IPS-11a (cell line): ENCODE measurements around the gene SPEG.
"Not testable (repeated sequence)": the region's sequence is repeated elsewhere in the genome, so short reads cannot be mapped to it uniquely, and the experiment has no call there.

ENCODE experiments used
- H3K4me3 ChIP-seq: one replicate; pipeline ENCODE4 v1.5.1; 2013; ENCODE audit warnings: low read depth, low read length, control low read depth

The SPEG gene

DNA sequence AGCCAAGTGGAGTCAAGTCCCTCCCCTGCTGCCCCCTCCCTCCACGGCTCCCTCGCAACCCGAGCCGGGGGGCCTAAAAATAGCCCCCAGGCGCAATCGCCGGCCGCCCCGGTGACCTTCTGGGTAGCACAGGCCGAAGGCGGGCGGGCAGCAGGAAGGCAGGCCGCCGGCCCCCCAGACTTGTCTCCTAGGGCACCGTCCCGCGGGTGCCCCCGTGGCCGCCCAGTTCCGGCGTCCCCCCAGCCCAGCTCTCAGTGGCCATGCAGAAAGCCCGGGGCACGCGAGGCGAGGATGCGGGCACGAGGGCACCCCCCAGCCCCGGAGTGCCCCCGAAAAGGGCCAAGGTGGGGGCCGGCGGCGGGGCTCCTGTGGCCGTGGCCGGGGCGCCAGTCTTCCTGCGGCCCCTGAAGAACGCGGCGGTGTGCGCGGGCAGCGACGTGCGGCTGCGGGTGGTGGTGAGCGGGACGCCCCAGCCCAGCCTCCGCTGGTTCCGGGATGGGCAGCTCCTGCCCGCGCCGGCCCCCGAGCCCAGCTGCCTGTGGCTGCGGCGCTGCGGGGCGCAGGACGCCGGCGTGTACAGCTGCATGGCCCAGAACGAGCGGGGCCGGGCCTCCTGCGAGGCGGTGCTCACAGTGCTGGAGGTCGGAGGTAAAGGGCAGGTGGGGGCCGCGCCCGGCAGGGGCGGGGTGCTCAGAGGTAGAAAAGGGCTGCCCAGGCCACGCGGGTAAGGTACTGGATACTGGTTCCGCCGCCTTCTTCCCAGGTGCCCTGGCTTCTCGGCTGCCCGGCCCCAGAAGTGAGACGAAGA is at the start of gene SPEG:
SPEG (plus strand) TSS at position 126 of the 808 bp plus-strand sequence; CDS start at position 261, 135 bp downstream.
- H3K4me3 ChIP-seq: peak within 1 kb of the TSS; percentile 4

DNA sequence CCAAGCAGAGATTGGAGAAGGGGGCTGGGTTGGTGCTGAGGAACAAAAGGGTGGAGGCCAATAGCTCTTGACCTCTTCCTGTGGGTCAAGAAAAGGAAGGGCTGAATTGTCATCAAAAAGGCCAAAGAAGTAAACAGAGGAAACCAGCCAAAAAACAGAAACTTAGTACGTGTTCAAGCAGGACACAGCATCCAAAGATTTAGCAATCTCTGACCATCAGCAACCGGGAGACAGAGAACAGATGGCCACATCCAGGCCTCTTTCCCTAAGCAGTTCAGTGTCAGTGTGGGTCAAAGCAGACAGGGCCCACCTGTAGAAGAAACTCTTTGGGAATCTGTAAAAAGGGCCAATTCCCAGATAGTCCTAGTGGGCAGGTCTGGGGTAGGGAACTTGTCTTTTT is 49.8 kb upstream of the SPEG start:
- H3K4me3 ChIP-seq: no peak overlapping the region

DNA sequence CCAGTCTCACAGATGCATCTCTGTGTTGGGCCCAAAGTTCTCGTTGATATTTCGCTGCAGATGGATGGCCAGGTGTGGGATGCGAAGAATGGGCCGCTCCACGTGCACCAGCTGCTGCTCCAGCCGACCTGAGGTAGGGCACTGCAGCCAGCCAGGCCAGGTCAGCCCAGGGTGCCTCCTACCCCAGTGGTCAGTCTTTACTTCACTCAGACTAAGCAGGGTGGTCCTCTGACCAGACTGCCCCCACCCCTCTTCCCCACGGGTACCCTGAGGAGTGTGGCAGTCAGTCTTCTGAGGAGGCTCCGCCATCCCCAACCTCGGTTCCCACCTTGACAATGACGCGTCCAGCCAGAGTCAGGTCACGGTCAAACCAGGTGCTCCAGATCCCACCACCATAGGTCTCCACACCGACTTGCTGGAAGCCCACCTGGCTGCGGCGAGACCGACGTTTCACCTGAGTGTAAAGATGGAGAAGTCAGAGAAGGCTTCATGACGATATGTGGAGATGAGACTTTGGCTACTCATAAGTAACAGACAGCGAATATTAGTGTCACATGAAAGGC is 48.6 kb upstream of the SPEG start:
- no peak overlapping the region for H3K4me3 ChIP-seq

GRCh38 chr2:219386532-219387280 is 47.9 kb upstream of the SPEG start:
- peak overlapping the region; percentile 70 for H3K4me3 ChIP-seq

DNA sequence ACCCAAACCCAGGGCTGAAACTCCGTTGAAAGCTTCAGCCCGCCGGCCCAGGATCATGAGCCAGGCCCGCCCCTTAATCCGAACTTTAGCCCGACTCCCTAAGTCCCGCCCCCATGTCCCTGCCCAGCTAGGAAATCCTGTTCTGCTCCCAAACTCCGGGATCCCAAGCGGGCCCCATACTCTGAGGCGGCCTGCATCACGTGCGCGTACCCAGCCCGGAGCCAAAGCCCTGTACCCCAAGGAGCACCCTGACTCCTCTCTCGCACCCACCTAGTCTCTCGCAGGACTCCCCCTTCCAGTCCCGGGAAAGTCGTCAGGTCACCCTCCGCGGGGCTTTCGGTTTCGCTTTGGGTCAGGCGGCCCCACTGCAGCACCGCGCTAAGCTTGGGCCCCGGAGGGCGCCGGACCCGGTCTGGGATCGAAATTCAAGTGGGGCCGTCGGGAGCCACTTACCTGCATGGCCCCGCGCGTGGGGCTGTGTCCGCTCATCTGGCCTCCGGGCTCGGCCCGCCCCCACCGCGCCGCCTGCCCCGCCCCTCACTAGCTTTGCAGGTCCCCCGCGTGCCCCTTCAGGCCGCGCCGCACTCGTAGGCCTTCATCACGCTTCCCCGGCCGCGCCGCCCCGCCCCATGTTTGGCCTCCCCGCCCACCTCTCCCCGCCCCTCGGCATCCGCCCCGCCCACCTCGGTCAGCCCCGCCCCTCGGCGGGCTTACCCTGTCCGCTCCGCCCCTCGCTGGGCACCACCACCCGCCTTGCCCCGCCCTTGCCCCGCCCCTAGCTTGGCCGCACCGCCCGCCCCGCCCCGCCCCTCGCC is 47.1 kb upstream of the SPEG start, which contains the start of gene DNPEP:
DNPEP (minus strand) TSS at position 607 of the 815 bp plus-strand sequence; CDS start at position 489, 118 bp downstream.
- peak within 1 kb of the TSS; percentile 70 for H3K4me3 ChIP-seq

GRCh38 chr2:219388121-219388906 is 46.3 kb upstream of the SPEG start:
- peak overlapping the region; percentile 50 for H3K4me3 ChIP-seq

- H3K4me3 ChIP-seq: peak overlapping the region; percentile 50
These were observed 45.8 kb upstream of the SPEG start for GRCh38 chr2:219388907-219389156.

GRCh38 chr2:219392754-219393153 is 41.9 kb upstream of the SPEG start:
- no peak overlapping the region for H3K4me3 ChIP-seq

DNA sequence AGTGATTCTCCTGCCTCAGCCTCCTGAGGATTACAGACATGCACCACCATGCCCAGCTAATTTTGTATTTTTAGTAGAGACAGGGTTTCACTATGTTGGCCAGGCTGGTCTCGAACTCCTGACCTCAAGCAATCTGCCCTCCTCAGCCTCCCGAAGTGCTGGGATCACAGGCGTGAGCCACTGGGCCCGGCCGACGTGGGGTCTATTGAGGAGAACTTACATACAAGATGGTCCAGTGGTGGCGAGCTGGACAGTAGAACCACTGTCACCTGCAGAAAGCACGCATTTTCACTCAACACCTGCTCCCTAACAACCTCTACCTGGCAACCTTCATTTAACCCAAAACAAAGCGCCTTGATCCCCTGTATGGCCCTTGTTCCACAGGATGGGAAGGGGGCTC is 39.6 kb upstream of the SPEG start:
- H3K4me3 ChIP-seq: not testable (repeated sequence)

DNA sequence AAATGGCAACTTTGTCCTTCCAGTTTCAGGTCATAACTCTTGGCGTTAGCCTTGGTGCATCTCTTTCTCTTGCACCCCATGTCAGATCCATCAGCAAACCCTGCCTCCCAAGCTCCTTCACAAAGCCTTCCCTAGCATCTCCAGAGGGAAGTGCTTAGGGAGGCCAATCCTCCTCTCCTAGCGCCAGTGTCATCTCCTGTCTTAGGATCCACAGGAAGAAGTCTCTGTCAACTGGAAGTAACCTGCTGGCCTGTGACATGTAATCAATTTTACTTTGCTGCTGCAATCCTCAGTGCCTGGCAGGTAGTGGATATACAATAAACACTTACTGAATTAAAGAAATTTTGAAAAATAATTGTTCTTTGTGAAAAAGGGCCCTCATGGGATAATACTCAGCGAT is 39.0 kb upstream of the SPEG start:
- H3K4me3 ChIP-seq: no peak overlapping the region

DNA sequence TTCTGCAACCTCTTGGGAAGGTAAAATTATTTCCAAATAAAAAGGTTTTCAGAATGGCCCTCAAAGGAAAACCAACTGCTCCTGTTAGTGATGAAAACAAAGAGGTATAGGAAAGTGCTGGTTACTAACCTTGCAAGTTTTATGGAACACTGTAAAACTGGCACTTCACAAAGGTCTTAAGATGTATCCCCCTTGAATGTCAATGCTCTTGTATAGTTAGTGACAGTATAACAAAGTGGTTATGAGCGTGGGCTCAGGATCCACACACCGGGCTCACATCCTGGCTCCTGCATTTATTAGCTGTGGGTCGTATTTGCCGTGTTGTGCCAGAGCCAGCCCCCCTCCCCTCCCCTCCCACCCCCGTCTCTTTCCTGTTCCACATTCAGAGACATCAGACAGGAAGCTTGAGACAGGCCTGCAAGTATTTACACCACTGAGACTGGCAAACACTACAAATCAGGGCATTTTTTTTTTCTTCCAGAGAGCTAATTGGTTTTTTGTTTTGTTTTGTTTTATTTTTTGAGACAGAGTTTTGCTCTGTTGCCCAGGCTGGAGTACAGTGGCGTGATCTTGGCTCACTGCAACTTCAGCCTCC is 37.7 kb upstream of the SPEG start:
- H3K4me3 ChIP-seq: no peak overlapping the region

- no peak overlapping the region for H3K4me3 ChIP-seq
These were observed 35.8 kb upstream of the SPEG start for GRCh38 chr2:219398721-219399363.

DNA sequence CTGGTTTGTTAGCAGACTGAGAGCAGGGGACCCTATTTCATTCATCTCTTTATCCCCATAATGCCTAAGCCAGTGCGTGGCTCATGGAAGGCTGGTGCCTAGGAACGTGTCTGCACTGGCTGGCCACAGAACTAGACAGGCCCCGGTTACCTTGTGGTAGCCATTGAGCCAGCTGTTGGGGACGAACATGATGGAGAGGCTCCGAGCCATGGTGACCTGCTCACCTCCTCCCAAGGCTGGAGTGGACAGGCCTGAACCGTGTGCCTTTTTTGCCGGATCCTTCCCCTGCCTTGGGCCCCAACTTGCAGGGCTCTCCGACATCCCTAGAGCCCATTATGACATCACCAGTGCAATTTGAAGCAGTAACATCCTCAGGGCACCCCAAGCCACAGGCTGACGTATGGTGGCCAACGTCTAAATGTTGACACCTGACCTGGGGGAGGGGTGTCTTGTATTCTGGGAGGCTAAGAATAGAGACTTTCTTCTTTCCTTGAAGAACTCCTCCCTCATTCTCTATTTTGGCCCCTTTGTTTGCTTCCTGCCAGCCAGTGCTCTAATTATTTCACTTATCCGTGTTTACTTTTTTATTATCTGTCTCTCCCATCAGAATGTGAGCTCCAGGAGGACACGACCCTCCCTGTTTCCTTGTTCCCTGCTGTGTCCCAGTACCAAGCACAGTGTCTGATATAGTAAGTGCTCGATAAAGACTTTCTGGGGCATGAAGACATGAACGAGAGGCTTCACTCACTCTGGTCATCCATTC is 34.7 kb upstream of the SPEG start:
- no peak overlapping the region for H3K4me3 ChIP-seq

GRCh38 chr2:219400562-219400961 is 34.1 kb upstream of the SPEG start:
- no peak overlapping the region for H3K4me3 ChIP-seq

DNA sequence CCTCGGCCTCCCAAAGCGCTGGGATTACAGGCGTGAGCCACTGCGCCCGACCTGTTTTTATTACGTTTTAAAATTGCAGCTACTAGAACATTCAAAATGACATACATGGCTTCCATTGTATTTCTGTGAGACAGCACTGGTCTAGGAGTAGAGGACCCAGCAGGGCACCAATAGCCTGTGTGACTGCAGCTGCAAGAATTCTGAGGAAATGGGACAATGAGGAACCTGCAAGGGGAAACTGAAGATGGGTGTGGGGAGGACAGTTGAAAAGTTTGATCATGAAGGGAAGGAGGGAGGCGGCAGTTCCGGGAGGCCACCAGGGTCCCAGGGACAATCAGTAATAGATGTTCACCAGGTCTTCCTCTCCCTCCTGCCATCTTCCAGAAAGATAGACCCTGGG is 33.0 kb upstream of the SPEG start:
- no peak overlapping the region for H3K4me3 ChIP-seq

DNA sequence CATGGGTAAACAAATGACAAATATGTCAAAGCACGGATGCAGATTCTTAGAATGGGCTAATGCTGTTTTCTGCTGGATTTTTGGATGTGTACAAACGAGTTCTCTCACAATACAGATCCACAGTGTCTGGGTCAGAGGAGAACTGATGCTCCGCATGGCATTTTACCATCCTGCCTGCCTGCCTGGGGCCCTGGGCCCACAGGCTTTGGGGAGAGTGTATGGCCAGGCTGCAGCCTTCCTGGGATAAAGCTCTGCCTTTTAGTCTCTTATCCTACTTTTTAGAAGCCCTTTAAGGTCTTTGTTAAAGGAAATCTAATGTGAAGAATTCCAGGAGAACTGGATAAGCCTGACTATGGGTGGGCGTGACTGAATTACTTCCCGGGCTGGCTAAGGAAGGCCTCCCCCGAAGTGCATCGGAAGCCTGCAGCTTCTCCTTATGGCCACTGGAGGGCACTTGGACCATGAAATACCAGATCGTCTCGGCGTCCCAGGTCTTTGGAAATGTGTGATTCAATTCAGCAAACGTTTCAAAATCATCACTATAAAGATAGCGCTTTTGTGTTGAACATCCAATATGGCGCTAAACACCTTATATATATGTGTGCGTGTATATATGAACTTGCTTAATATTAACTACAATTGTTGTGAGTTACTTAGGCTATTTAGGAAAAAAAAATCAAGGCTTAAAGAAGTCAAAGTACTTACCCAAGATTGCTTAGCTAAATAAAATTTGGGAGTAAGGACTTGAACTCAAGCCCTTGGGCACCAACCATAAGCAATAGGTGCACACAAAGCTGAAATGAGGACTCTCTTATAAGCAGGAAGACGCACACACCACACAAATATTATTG is 31.8 kb upstream of the SPEG start:
- H3K4me3 ChIP-seq: no peak overlapping the region

DNA sequence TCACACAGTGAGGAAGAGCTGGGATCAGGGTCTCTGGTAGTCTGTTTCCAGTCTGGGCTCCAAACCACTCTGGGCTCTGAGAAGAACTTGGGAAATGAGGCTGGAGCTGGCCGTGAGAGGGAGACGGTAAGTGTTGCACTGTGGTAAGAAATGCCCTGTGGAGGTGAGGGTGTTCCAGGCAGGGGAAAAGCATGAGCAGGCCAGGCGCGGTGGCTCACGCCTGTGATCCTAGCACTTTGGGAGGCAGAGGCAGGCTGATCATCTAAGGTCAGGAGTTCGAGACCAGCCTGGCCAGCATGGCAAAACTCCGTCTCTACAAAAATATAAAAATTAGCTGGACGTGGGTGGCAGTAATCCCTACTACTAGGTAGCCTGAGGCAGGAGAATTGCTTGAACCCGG is 30.8 kb upstream of the SPEG start:
- no peak overlapping the region for H3K4me3 ChIP-seq
